NOMO-1 treated with dmso at 0.1 percent for 144 hours (cell line): Measurements from ENCODE around the gene SLCO4A1.

ENCODE experiments used
- DNase-seq: peaks from one replicate; lab custom pipeline; 2025; ENCODE audit not compliant: unreplicated experiment; lab: John Stamatoyannopoulos, UW

The SLCO4A1 gene

DNA sequence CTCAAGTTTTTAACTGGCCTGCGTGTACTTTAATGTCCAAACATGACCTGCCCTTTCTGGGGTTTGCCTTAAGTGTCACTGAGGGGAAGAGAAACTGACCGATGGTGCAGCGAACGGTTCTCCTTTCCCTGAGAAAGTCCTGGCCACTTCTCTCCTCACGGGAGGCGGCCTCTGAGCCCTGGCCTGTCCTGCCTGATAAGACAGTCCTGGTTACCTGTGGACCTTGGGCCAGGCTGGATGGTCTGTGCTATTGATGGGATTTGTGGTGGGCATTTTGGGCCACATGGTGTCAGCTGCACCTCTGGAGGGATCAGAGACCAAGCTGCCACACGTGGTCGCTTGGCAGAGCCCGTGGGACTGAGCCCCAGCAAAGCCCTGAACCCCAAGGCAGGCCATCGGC lies 54.7 kb downstream of the SLCO4A1 start:
- DNase-seq, result no peak

DNA sequence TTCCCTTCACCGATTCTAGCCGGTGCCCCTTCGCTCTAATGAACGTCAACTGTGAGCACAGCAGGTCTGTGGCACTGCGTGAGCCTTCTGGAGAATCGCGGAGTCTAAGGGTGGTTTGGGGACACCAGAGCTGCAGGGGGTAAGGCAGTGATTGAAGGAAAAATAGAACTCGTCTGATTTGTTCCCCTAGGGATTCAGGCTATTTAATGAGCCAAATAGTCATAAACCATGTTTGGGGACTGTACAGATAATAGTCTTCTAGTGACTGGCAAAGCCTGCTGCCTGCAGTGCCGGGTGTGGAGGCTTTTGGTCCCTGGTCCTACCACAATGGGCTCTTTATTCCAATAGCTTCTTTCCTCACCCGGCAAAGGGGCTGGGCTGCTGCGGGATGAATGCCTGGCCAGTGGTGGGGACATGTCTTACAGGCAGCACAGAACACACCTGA lies 55.2 kb downstream of the SLCO4A1 start:
- DNase-seq, result no peak

DNA sequence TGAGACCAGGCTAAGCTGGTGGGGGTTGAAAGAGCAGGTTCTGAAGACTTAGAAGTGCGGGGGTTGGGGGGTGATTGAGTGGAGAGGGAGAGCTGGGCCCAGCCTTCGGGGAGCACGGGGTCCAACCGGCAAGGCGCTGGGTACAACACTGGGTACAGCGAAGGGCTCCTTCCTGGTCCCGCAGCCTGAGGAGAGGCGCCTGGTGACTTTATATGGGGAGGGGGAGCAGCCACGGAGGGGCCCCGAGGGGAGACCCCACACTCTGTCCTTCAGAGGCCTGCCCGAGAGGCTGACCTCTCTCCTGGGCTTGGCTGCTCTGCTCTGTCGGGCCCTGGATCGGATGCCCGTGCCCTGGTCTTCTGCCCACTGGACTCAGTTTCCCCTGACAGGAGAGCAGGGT lies 55.9 kb downstream of the SLCO4A1 start:
- DNase-seq, result no peak

DNA sequence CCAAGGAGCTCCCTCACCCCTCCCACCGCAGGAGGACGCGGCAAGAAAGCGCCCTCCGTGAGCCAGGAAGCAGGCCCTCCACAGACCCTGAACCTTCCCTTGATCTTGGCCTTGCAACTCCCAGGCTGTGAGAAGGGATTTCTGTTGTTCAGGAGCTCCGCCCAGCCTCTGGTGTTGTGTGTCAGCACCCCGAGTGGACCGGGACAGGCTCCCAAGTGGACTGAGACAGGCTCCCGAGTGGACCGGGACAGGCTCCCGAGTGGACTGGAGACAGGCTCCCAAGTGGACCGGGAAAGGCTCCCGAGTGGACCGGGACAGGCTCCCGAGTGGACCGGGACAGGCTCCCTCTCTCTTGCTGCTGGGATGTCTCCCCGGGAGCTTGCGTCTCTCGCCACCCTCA lies 57.0 kb downstream of the SLCO4A1 start:
- no peak for DNase-seq

DNA sequence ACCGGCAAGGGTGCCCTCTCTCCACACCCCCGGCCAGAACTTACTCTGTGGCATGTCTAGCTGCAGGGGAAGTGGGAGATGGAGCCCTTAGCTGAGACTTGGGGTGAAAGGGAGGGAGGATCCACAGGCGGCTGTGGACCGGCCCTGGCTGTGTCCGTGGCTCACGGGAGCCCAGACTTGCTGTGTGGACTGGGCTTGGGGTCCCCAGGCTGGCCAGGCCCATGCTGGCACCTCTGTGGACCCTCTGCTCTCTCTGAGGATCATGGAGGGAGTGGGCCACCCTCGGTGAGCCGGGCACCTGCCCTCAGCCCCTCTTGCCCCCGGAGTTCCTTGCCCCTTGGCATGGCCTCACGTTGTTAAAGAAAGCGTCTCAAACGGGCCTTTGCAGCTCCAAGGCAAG lies 57.4 kb downstream of the SLCO4A1 start:
- DNase-seq, result no peak

DNA sequence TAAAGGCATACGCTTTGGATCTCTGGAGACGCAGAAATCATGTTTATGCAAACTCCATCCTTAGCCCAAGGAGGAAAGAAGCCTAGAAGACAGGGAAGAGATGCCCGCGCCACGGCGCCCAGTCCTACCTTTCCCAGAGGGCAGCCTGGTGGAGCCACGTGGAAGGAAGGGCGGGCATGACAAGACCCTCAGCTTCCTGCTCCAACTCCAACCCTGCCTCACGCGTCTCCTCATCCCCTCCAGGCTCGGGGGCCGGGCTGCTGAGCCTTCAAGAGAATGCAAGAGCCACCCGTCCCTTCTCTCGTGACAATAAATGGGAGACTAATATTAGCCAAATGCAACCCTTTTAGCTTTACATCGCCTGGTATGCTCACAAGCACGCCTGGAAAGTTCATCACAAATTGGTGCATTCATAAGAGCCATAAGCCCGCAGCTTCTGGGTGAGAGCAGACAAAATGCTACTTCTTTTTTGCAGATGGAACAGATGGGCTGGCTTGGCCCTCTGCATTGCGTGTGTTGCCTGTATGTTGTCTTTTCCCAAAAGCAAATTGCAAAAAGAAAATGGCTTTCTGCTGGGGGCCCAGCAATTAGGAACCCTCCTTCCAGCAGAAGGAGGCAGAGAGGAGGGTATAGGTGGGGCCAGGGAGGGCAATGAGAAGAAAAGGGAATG lies 58.1 kb downstream of the SLCO4A1 start:
- no peak for DNase-seq

DNA sequence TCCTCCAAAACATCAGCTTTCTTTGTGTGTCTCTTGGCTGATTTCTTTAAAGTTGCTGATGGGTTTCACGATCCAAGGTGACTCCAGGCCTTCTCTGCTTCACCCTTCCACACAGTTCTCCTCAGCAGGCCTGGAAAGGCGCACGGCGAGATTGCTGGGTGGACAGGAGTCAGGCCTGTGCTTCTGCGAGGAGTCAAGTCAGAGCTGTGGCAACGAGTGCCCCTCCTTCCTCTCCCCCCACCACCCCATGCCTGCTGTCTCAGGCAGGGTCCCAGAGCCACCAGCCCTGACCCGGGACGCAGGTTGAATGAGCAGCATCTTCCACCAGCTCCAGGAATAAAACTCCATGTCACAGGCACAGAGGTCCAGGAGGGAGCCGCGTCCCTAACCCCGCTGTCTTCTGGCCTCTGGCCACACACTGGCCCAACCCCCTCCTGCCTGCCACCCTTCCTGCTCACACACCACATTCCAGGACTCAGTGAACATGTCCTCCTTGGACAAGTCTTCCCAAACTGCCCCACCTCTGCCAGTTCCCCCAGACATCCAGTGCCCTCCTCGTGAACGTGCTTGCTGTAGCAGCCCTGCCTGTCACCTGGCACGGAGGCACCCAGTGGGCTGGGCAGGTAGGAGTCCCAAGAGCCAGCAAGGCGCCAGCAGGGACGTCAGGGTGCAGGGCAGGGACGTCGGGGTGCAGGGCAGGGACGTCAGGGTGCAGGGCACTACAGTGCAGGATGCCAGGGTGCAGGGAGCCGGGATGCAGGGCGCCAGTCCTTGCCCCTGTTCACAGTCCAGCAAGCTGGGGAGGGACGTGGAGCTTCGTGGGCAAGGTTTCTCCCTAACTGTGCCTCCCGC lies 59.1 kb downstream of the SLCO4A1 start:
- DNase-seq, result no peak

DNA sequence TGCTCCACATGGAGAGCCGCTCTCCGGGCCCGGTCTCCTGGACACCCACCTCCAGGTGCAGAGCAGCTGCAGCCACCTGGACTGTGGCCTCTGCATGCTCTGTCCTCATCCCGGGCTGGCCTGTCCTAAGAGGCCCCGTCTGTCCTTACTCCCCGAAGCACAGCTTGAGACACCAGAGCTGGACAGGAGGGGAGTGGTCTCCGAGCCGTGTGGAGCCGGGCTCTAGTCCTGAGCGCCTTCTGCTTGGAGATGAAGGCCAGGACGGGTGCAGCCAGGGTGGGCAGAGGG lies 59.7 kb downstream of the SLCO4A1 start:
- no peak for DNase-seq

DNA sequence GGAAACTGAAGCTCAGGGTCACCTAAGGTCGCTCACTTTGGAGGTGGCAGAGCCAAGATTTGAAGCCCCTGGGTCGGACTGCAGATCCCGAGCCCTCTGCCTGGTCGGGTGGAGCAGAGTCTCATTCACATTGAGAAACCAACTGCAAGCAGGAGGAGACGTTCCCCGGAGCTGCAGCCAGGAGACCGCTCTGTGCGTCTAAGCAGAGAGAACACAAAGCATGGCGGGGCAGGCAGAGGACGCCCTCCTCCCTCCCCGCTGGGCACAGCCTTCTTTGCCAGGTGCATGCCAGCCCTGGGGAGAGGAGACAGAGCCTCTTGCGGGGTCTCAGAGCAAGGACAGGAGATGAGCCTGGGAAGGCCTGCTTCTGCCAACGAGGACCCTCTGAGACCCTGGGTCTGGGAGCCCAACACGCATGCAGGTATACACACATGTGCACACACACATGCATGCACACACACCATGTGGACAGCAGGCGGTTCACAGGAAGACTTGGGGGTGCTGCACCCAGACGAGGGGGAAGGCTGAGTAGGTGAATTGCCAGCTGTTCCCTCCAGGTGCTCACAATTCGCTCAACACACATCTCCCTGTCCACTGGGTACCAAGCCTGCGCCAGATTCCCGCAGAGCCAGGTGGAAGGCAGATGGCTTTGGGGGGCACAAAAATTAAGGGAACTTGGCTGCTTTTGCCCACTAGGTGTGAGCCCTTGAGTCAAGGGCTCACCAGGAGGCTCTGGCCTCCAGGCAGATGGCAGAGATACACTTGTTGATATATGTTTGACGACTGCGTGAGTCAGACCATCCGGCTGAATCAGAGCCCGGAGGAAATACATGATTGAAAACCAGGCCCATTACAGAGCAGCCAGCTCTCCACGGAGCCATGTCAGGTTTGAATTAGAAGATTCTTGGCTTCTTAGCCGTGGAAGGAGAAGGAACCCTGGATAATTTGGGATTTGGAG lies 60.9 kb downstream of the SLCO4A1 start:
- peak; percentile 37 for DNase-seq

DNA sequence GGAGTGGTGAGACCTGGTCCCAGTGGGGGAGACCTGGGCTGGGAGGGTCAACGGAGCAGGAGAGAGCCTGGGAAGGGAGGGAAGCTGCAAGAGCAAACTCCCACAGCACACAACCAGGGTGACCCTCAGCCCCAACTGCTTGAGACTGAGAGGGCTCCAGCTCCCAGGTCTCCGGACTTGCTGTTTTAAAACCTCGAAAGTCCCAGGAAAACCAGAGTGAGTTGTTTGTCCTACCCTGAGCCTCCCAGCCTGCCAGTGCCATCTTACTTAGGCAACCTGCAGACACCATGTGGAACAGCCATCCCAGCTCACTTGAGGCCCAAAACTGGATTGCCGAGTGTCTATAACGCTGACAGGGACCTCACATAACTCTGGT lies 61.5 kb downstream of the SLCO4A1 start:
- no peak for DNase-seq

DNA sequence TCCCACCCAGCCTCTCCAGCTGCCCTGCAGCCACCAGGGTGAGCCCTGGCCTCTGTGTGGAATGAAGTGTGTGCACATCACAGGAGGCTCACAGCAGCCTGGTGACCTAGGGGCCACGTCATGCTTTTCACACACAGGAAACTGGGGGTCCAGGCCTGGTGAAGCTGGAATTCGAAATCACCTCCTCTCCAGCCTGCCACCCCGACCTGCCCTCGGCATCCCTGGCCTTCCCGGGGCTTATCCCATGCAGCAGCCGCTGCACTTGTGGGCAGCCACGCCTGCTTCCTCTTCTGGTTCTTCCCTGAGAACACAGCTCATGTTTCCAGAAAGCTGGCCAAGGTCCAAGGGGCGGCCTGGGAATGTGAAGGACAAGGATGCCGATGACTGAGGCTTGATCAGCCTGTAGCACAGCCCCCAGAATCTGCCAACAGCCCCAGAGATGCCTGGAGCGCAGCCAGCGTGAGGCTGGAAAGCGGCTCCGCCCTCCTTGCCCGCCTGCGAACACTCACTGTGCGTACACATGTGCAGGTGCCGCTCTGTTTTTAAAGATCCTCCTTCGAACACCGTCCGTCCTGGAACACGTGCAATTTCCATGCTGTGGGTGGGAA lies 62.1 kb downstream of the SLCO4A1 start:
- DNase-seq, result no peak

DNA sequence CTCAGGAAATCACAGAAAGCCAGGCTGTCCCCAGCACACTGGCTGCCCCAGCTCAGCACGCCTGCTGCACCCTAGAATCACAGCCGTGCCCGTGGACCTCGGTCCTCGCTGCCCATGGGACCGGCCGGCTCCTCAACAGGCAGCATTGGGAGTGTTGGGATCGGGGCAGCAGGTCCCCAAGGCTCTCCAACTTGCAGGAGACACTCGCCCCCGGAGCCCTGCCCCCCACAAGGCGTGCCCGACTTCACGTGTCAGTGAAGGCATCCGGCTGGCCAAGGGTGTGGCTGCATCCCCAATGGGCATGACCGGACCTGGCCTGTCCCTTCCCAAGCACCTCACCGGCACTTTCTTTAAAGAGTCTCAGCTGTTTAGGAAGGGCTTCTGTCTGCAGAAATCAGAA lies 63.3 kb downstream of the SLCO4A1 start:
- DNase-seq, result no peak

DNA sequence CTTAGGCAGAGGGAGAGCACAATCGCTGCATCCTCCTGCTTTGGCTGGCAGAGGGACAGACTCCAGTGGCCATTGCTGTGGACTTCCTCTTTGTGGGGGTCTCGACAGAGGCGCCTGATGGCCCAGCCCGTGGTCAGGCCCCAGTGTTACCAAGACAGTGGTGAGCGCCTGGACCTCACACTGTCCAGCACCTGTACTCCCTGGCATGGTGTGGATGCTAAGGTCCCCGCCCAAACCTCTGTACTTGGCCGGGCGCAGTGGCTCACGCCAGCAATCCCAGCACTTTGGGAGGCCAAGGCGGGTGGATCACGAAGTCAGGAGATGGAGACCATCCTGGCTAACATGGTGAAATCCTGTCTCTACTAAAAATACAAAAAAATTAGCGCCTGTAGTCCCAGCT lies 64.0 kb downstream of the SLCO4A1 start:
- DNase-seq, result no peak

DNA sequence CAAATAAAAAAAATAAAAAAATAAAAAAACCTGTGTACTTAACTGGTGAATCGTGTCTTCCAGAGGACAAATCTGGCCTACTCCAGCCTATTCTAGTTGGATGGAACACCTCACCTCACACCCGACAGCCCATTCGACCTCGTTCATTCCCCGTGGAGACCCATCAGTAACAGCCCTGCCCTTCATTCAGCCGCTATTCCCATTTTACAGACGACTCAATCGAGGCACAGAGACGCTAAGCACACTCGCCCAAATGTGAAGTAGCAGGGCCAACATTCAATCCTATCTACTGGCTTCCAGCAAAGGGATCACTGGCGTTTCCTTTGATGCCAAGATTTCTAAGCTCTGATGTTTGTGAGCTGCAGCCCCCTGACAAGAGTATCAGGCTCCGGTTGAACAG lies 64.6 kb downstream of the SLCO4A1 start:
- no peak for DNase-seq

DNA sequence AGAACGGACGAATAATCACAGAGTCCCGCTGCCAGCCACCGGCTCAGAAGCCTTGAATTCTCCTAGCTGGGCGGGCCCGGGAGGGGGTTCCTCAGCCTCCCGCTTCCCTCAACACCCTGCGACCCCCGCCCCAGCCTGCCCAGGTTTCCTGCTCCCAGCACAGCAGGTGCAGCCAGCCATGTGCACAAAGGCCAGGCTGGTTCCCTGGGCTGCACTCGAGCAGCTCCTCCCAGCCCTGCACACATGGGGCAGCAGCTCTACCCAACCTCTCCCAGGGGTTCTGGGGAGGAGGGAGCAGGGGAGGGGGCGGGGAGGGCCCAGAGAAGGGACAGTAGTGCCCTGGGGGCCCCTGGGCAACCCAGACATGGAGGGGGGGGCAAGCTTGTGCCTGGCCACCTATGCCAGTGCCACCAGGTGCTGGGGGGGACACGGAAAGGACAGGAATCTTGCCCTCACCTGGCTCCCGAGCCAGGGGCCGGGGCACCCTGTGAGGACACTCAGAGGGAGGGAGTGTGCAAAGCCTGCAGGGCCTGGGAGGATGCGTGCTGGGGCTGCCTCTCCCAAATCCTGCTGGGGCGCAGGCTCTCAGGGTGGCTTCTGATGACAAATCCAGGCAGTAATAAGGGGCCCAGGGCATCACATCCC lies 65.1 kb downstream of the SLCO4A1 start:
- DNase-seq, result no peak

DNA sequence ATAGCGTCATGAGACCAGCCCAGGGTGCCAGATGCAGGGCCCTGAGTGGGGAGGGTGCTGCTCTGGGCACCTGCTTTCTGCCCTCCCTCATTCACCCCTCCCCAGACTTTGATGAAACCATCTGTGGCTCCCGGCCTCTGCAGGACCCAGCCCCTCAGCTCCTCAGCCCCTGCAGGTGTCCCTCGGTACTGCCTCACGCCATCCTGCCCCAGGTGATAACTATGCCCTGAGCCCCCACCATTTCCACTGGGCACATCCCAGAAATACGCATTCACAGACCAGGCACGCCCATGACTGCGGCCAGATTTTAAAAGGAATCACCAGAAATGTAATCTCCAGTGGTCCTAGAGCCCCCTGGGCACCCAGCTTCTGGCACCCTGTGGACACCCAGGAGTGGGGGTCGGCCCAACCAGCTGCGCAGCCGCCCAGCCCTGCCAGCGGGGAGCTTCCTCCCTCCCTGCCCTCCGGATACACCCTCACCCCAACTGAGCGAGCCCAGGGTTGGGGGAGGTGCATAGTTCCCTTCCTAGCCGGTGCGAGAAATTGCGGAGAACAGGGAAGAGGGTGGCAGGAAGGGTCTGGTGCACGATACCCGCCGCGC lies 65.7 kb downstream of the SLCO4A1 start:
- DNase-seq, result no peak

DNA sequence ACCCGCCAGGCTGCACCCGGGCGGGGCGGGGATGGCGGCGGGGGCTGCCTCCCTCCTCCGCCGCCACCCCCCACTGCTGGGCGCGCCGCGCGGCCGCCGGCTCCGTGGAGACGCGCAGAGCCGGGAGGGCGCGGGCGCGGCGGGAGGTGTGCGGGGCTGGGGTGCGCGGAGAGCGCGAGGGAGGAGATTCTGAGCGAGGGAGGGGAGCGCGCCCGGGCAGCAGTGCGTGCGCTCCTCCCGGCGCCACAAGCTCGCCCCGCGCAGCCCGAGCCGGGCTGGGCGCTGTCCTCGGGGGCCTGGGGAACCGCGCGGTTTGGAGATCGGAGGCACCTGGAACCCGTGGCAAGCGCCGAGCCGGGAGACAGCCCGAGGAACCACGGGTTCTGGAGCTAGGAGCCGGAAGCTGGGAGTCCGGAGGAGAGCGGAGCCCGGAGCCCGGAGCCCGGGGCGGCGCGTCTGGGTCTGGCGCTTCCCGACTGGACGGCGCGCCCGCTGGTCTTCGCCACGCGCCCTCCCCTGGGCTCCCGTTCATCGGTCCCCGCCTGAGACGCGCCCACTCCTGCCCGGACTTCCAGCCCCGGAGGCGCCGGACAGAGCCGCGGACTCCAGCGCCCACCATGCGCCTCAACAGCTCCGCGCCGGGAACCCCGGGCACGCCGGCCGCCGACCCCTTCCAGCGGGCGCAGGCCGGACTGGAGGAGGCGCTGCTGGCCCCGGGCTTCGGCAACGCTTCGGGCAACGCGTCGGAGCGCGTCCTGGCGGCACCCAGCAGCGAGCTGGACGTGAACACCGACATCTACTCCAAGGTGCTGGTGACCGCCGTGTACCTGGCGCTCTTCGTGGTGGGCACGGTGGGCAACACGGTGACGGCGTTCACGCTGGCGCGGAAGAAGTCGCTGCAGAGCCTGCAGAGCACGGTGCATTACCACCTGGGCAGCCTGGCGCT lies 66.6 kb downstream of the SLCO4A1 start, which contains the start of gene NTSR1:
Gene NTSR1, plus strand, starts transcription at position 246 of the 946 bp plus-strand sequence. Its CDS starts 372 bp downstream, at position 618.
- DNase-seq, result peak; percentile 11

DNA sequence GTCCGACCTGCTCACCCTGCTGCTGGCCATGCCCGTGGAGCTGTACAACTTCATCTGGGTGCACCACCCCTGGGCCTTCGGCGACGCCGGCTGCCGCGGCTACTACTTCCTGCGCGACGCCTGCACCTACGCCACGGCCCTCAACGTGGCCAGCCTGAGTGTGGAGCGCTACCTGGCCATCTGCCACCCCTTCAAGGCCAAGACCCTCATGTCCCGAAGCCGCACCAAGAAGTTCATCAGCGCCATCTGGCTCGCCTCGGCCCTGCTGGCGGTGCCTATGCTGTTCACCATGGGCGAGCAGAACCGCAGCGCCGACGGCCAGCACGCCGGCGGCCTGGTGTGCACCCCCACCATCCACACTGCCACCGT lies 67.2 kb downstream of the SLCO4A1 start:
- DNase-seq, result no peak

DNA sequence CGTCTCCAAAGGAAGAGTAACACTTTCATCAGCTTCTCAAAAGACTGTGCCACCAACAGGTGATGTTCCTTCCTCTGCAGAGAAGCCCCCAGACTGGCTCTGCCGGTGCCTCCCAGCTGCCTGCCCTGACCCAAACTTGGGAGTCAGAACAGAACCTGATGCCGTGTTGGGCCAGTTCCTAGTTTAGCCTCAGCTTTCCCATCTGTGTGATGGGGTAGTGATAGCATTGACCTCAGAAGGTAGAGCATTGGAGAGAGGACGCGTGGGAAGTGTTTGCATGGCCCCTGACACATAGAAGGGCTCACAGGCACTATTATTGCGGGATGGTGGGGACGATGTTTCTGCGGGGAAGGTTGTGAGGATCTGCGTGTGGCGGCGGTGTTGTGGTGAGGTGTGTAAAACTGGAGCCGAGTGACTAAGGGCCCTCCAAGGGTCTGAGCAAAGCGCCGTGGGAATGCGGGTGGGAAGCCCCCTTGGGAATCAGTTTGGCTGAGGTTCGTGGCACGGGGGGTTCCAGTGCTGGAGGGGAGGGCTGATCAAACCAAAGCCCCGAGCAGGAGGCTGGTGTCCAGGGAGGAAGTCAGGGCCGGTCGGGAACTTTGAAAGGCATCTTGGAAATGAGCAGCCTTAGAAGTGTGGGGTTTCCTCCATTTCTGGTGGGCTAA lies 68.0 kb downstream of the SLCO4A1 start:
- no peak for DNase-seq
